OCI-LY7 (cell line): ENCODE measurements around the gene VAMP1. TPM values are rescaled to one million over a fixed set of nuclear protein-coding genes. Genes with fewer than 3 reads are reported as not detected.

Experiments
- BruUV-seq: library from RNA; stranded (reverse); fragments of 400-500 nt; replicated peaks from 2 replicates; lab custom pipeline; 2021; lab: Mats Ljungman, UMichigan
- CTCF ChIA-PET: fragments of 300-600 bp; sonication (Branson Sonifier 250); formaldehyde crosslinking; loops from one replicate; lab custom pipeline; 2022; ENCODE audit warnings: antibody characterized with exemption; ENCODE audit not compliant: unreplicated experiment; lab: Charles Lee
- POLR2A ChIA-PET: fragments of 300-600 bp; sonication (Branson Sonifier 250); formaldehyde crosslinking; loops from one replicate; lab custom pipeline; 2022; ENCODE audit warnings: antibody characterized with exemption; lab: Charles Lee
- DNase-seq: peaks from one replicate; pipeline ENCODE4 v3.0.0-alpha.2; 2015; ENCODE audit warnings: low spot score
- H2AFZ ChIP-seq: fragments of 200-600 bp; sonication (generic), shearing (Covaris generic); 2 replicates; pipeline ENCODE4 v1.6.1; 2014; ENCODE audit warnings: mild to moderate bottlenecking, antibody characterized with exemption, low read length, moderate library complexity
- H3K27ac ChIP-seq: fragments of 200-600 bp; sonication (generic); 2 replicates; pipeline ENCODE4 v1.5.1; 2014; ENCODE audit warnings: mixed run types, low read depth, mild to moderate bottlenecking, moderate library complexity, low read length, inconsistent platforms; ENCODE audit not compliant: poor library complexity, severe bottlenecking
- H3K36me3 ChIP-seq: fragments of 200-600 bp; sonication (generic); 2 replicates; pipeline ENCODE4 v1.6.1; 2014; ENCODE audit warnings: mild to moderate bottlenecking, antibody characterized with exemption, low read length, moderate library complexity, mixed read lengths; ENCODE audit not compliant: insufficient read depth
- H3K4me1 ChIP-seq: fragments of 200-600 bp; sonication (generic); 2 replicates; pipeline ENCODE4 v1.5.1; 2014; ENCODE audit warnings: mild to moderate bottlenecking, low read length; ENCODE audit not compliant: insufficient read depth, poor library complexity, severe bottlenecking
- H3K4me2 ChIP-seq: fragments of 200-600 bp; sonication (generic); 2 replicates; pipeline ENCODE4 v1.6.1; 2014; ENCODE audit warnings: mild to moderate bottlenecking, low read length
- H3K4me3 ChIP-seq: fragments of 200-600 bp; sonication (generic); 2 replicates; pipeline ENCODE4 v1.5.1; 2014; ENCODE audit warnings: mild to moderate bottlenecking, low read depth, low read length; ENCODE audit not compliant: poor library complexity, severe bottlenecking
- H3K79me2 ChIP-seq: fragments of 200-600 bp; sonication (generic); 2 replicates; pipeline ENCODE4 v1.6.1; 2016; ENCODE audit warnings: low read depth, mild to moderate bottlenecking, low read length, moderate library complexity, mixed read lengths; ENCODE audit not compliant: insufficient read depth
- H3K9me2 ChIP-seq: fragments of 200-600 bp; sonication (generic); 2 replicates; pipeline ENCODE4 v1.6.1; 2016; ENCODE audit warnings: mild to moderate bottlenecking, low read length, mixed read lengths; ENCODE audit not compliant: insufficient read depth
- H3K9me3 ChIP-seq: fragments of 200-600 bp; sonication (generic); 2 replicates; pipeline ENCODE4 v1.6.1; 2014; ENCODE audit warnings: mild to moderate bottlenecking, mixed run types, low read length, mixed read lengths
- H4K20me1 ChIP-seq: fragments of 200-600 bp; sonication (generic); 2 replicates; pipeline ENCODE4 v1.6.1; 2014; ENCODE audit warnings: mild to moderate bottlenecking, antibody characterized with exemption, low read length, moderate library complexity, mixed read lengths; ENCODE audit not compliant: insufficient read depth
- CTCF ChIP-seq: fragments of 200-600 bp; sonication (generic); conservative IDR thresholded peaks from 2 replicates; pipeline ENCODE4 v1.5.1; 2014; ENCODE audit warnings: mild to moderate bottlenecking, antibody characterized with exemption, low read length, moderate library complexity, mixed read lengths
- EZH2phosphoT487 ChIP-seq: fragments of 200-600 bp; sonication (generic); IDR thresholded peaks from 2 replicates; pipeline ENCODE4 v1.6.1; 2018; ENCODE audit warnings: low read depth, borderline replicate concordance, mild to moderate bottlenecking, mixed run types, antibody characterized with exemption, low read length, moderate library complexity, mixed read lengths
- intact Hi-C: fragments of 100-400 bp; cut with micrococcal nuclease; formaldehyde crosslinking; loops from one replicate; pipeline ENCODE4 v1.10.0; 2022; ENCODE audit not compliant: unreplicated experiment
- total RNA-seq, 2 experiments: library from RNA; depleted of rRNA in 1 of 2; stranded (reverse); fragments of >200 nt in 1 of 2; shearing (Covaris generic) in 1 of 2; gene quantifications; 2 replicates each; pipeline ENCODE4 v1.2.3, GENCODE V29; 2014 to 2022

The VAMP1 gene
- total RNA-seq, 2 experiments from 2014 or later, result 46.9 to 86.0 TPM

DNA sequence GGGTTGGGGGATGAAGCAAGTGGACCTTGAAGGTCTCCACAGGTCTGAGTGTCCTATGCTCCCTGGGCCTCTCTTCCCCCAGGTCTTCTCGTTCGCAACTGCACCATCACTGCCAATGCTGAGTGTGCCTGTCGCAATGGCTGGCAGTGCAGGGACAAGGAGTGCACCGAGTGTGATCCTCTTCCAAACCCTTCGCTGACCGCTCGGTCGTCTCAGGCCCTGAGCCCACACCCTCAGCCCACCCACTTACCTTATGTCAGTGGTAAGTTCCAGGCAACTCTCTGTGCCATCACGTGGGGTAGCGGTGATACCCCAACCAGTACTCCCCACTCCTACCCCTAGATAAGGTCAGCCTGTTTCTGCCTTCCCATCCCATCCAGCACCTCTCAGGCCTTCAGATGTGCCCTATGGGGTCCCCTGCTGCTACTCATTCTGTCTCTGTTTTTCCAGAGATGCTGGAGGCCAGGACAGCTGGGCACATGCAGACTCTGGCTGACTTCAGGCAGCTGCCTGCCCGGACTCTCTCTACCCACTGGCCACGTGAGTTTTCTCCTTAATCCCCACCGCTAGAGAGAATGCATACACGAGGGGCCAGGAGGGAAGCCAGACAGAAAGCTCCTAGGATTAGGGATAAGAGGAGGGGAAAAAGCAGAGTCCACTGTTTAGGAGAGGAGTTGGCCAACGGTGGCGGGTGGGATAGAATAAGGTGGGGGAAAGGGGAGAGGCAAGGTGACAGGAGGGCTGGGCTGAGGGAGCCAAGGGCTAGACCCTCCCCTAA is 20.2 kb downstream of the VAMP1 start:
- ChIA-PET CTCF (interaction anchor here (0.6 to 0.9 kb wide), 2 partner anchors 9 to 14 kb away, joined by 3 read pairs; no protein-coding TSS in a partner anchor), POLR2A (interaction anchor here (0.8 to 3.4 kb wide), 7 partner anchors 9 to 239 kb away, joined by 3 to 27 read pairs (median 4); partner anchors contain the start of genes MRPL51 and VAMP1)
- H4K20me1 ChIP-seq, result no peaks in the 10 kb centered on the region
- no peaks in the 10 kb centered on the region for H3K9me2 ChIP-seq
- H3K79me2 ChIP-seq, result peaks cover 18% of the 10 kb centered on the region; the same call in 1 of the 2 replicates
- TF ChIP-seq CTCF (no peak), EZH2phosphoT487 (no peak)
- H3K4me3 ChIP-seq, result peak overlapping the region; percentile 74
- no peak for DNase-seq
- no peaks in the 10 kb centered on the region for H3K9me3 ChIP-seq
- H3K4me2 ChIP-seq, result peak overlapping the region; percentile 88
- peaks cover 69% of the 10 kb centered on the region for H3K4me1 ChIP-seq
- no peak overlapping the region for H2AFZ ChIP-seq
- no TSS peak for BruUV-seq
- H3K36me3 ChIP-seq, result peaks cover 22% of the 10 kb centered on the region
- intact Hi-C loops, result no loop called here
- peak overlapping the region; percentile 81 for H3K27ac ChIP-seq

DNA sequence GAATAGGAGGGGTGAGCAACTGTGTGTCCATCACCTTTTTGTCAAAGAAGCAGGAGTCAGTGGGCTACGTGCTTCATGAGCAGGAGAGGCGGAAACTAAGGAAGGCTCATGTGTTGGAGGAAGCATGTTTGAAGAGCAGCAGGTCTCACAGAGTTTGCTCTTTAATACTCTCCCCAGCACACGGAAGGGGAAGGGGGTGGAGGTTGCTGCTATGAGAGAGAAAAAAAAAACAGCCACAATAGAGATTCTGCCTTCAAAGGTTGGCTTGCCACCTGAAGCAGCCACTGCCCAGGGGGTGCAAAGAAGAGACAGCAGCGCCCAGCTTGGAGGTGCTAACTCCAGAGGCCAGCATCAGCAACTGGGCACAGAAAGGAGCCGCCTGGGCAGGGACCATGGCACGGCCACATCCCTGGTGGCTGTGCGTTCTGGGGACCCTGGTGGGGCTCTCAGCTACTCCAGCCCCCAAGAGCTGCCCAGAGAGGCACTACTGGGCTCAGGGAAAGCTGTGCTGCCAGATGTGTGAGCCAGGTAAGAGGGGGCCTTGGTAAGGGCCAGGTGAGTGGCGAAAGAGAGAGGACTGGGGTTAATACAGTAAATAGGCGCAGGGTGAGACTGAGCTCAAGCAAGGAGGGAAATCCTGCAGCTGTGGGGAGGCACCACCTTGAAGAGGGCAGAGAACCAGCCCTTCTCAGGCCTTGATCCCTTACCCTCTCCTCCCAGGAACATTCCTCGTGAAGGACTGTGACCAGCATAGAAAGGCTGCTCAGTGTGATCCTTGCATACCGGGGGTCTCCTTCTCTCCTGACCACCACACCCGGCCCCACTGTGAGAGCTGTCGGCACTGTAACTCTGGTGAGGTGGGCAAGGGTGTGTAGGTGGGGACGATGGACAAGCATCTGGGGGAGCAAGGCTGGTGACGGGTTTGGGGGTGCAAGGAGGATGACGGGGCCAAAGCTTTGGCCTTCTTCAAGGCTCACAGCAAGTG is 25.5 kb downstream of the VAMP1 start, which contains the start of gene CD27:
Gene CD27, plus strand, starts transcription at position 252 of the 985 bp plus-strand sequence. Its CDS starts 141 bp downstream, at position 393.
- no peaks in the 10 kb centered on the region for H3K9me2 ChIP-seq
- TF ChIP-seq CTCF, result no peak
- no peak for TF ChIP-seq EZH2phosphoT487
- H4K20me1 ChIP-seq, result no peaks in the 10 kb centered on the region
- no peaks in the 10 kb centered on the region; the same call in none of the 2 replicates for H3K36me3 ChIP-seq
- H3K27ac ChIP-seq, result peak within 1 kb of the TSS; percentile 96
- BruUV-seq, result TSS peak; percentile 80
- peak within 1 kb of the TSS; percentile 73 for H3K4me3 ChIP-seq
- peaks cover 14% of the 10 kb centered on the region; the same call in 1 of the 2 replicates for H3K79me2 ChIP-seq
- ChIA-PET CTCF (interaction anchor here (1.0 to 2.1 kb wide), 4 partner anchors 15 to 19 kb away, joined by 3 to 8 read pairs (median 5); no protein-coding TSS in a partner anchor), POLR2A (interaction anchor here (0.5 to 7.2 kb wide), 12 partner anchors 7 to 214 kb away, joined by 3 to 112 read pairs (median 7); partner anchors contain the start of genes TAPBPL and VAMP1)
- DNase-seq, result peak; percentile 78
- peak within 1 kb of the TSS; percentile 83 for H3K4me2 ChIP-seq
- H3K4me1 ChIP-seq, result peaks cover 76% of the 10 kb centered on the region
- H3K9me3 ChIP-seq, result no peaks in the 10 kb centered on the region
- intact Hi-C loops, result no loop called here
- peak within 1 kb of the TSS; percentile 16; the same call in 1 of the 2 replicates for H2AFZ ChIP-seq
